Endothelial cell of umbilical vein (primary cell): ENCODE measurements around the gene GCSH. TPM values are rescaled to one million over a fixed set of nuclear protein-coding genes. Genes with fewer than 3 reads are reported as not detected.

ENCODE experiments used
- BruUV-seq: library from RNA; stranded (reverse); fragments of 400-500 nt; replicated peaks from 2 replicates; lab custom pipeline; 2021; lab: Mats Ljungman, UMichigan
- CTCF ChIA-PET: fragments of 300-600, 350-600 bp; sonication (Branson Sonifier 250); formaldehyde crosslinking; loops from one replicate; lab custom pipeline; 2021; ENCODE audit warnings: antibody characterized with exemption, inconsistent platforms; lab: Charles Lee
- POLR2A ChIA-PET: fragments of 300-600, 350-600 bp; sonication (Branson Sonifier 250); formaldehyde crosslinking; loops from one replicate; lab custom pipeline; 2021; ENCODE audit warnings: antibody characterized with exemption, inconsistent platforms; lab: Charles Lee
- DNase-seq: peaks from one replicate; pipeline ENCODE4 v3.0.0-alpha.2; 2011; ENCODE audit warnings: low read depth, low spot score
- FAIRE-seq: peaks from 2 replicates; lab custom pipeline; 2011; peaks lifted over from hg19 to GRCh38; lab: Jason Lieb, UNC
- H2AFZ ChIP-seq: 2 replicates; pipeline ENCODE4 v1.6.0; 2012; ENCODE audit warnings: low read depth, low read length, control low read depth, inconsistent platforms
- H3K27ac ChIP-seq: 2 replicates; pipeline ENCODE4 v1.5.1; 2011; ENCODE audit warnings: low read depth, mild to moderate bottlenecking, control low read depth, low read length, moderate library complexity; ENCODE audit not compliant: insufficient read depth
- H3K27me3 ChIP-seq, 2 experiments: 2 replicates each; pipeline versions ENCODE4 v1.6.0 to v1.6.1; 2011; ENCODE audit warnings: low read length in 2 of 2, mixed read lengths in 1 of 2; ENCODE audit not compliant: control insufficient read depth in 2 of 2, insufficient read depth in 2 of 2
- H3K36me3 ChIP-seq, 2 experiments: 2 replicates in 1 of 2; 3 replicates in 1 of 2; pipeline ENCODE4 v1.5.1; 2011; ENCODE audit warnings: low read length in 2 of 2, mild to moderate bottlenecking in 1 of 2, moderate library complexity in 1 of 2; ENCODE audit not compliant: control insufficient read depth in 2 of 2, insufficient read depth in 2 of 2; ENCODE audit errors: extremely low read depth in 1 of 2
- H3K4me1 ChIP-seq: 3 replicates; pipeline ENCODE4 v1.5.1; 2011; ENCODE audit warnings: mild to moderate bottlenecking, low read length; ENCODE audit not compliant: control insufficient read depth, insufficient read depth; ENCODE audit errors: extremely low read depth
- H3K4me2 ChIP-seq: 2 replicates; pipeline ENCODE4 v1.6.1; 2011; ENCODE audit warnings: low read length, control low read depth, mixed read lengths; ENCODE audit not compliant: insufficient read depth
- H3K4me3 ChIP-seq, 3 experiments: fragments of 200-600 bp in 1 of 3; sonication (generic), shearing (Covaris generic) in 1 of 3; replicated peaks in 1 of 3; 2 replicates each; pipeline ENCODE4 v1.5.1; 2011 to 2016; ENCODE audit warnings: control low read depth in 3 of 3, low read length in 3 of 3, mild to moderate bottlenecking in 2 of 3, inconsistent platforms in 1 of 3, low read depth in 1 of 3, moderate library complexity in 1 of 3; ENCODE audit not compliant: insufficient read depth in 1 of 3
- H3K79me2 ChIP-seq: 2 replicates; pipeline ENCODE4 v1.6.0; 2012; ENCODE audit warnings: low read length, inconsistent platforms; ENCODE audit not compliant: control insufficient read depth, insufficient read depth
- H3K9ac ChIP-seq: replicated peaks from 2 replicates; pipeline ENCODE3; 2011; ENCODE audit warnings: low read length, control low read depth; ENCODE audit not compliant: insufficient read depth; ENCODE audit errors: extremely low read depth
- H3K9me1 ChIP-seq: replicated peaks from 3 replicates; pipeline ENCODE4 v1.6.0; 2011; ENCODE audit warnings: mild to moderate bottlenecking, low read length; ENCODE audit not compliant: control insufficient read depth, insufficient read depth; ENCODE audit errors: extremely low read depth
- H3K9me3 ChIP-seq: replicated peaks from 2 replicates; pipeline ENCODE4 v1.5.1; 2012; ENCODE audit warnings: low read length, inconsistent platforms; ENCODE audit not compliant: control insufficient read depth, insufficient read depth
- H4K20me1 ChIP-seq: replicated peaks from 2 replicates; pipeline ENCODE3; 2011; ENCODE audit warnings: mild to moderate bottlenecking, low read length; ENCODE audit not compliant: control insufficient read depth, insufficient read depth; ENCODE audit errors: extremely low read depth
- CTCF ChIP-seq, 2 donors: IDR thresholded peaks; 1 replicate in 1 of 2; 2 replicates in 1 of 2; pipeline ENCODE4 v1.5.1; 2011; ENCODE audit warnings: low read length in 2 of 2, mild to moderate bottlenecking in 2 of 2, moderate library complexity in 2 of 2, control low read depth in 1 of 2, inconsistent platforms in 1 of 2, low read depth in 1 of 2; ENCODE audit not compliant: insufficient read depth in 1 of 2; ENCODE audit errors: extremely low read depth in 1 of 2
- EZH2 ChIP-seq: IDR thresholded peaks from 2 replicates; pipeline ENCODE4 v1.6.1; 2012; ENCODE audit warnings: borderline replicate concordance, low read depth, mild to moderate bottlenecking, moderate library complexity, low read length, inconsistent platforms; ENCODE audit not compliant: severe bottlenecking
- FOS ChIP-seq: IDR thresholded peaks from 2 replicates; pipeline ENCODE4 v1.6.1; 2011; ENCODE audit warnings: mild to moderate bottlenecking, low read length, moderate library complexity, borderline replicate concordance; ENCODE audit not compliant: insufficient read depth
- GATA2 ChIP-seq: IDR thresholded peaks from 2 replicates; pipeline ENCODE4 v1.7.0; 2011; ENCODE audit warnings: low read depth, mild to moderate bottlenecking, moderate library complexity, mixed read lengths, low read length; ENCODE audit not compliant: insufficient read length, insufficient read depth
- JUN ChIP-seq: IDR thresholded peaks from 2 replicates; pipeline ENCODE4 v1.6.1; 2011; ENCODE audit warnings: borderline replicate concordance, low read depth; ENCODE audit not compliant: insufficient read length, insufficient read depth
- MYC ChIP-seq: IDR thresholded peaks from one replicate; pipeline ENCODE4 v1.6.1; 2011; ENCODE audit warnings: mild to moderate bottlenecking, low read depth, low read length
- POLR2A ChIP-seq: IDR thresholded peaks from 2 replicates; pipeline ENCODE4 v1.6.1; 2012; ENCODE audit warnings: low read depth, mild to moderate bottlenecking, control low read depth, low read length
- POLR2AphosphoS5 ChIP-seq: IDR thresholded peaks from 2 replicates; pipeline ENCODE4 v1.6.1; 2012; ENCODE audit warnings: low read depth, mild to moderate bottlenecking, control low read depth, low read length, moderate library complexity; ENCODE audit not compliant: insufficient read depth
- dilution Hi-C: fragments of 300-500 bp; cut with MboI; formaldehyde crosslinking; loops from one replicate; pipeline ENCODE4 v1.15.0; 2019; ENCODE audit warnings: low sequenced_read_pairs; ENCODE audit not compliant: extremely low pct_ligation_motif_present
- intact Hi-C: fragments of 100-400 bp; cut with micrococcal nuclease; formaldehyde crosslinking; loops from one replicate; pipeline ENCODE4 v1.10.0; 2022
- polyA plus RNA-seq, 4 experiments: library from polyadenylated mRNA; depleted of rRNA in 3 of 4; stranded (reverse) in 3 of 4; unstranded in 1 of 4; fragments of >200 nt; gene quantifications; 2 replicates each; pipeline versions ENCODE4 v1.2.1 to v1.2.3, GENCODE V29; 2011 to 2012; ENCODE audit warnings: missing spikeins in 1 of 4
- total RNA-seq: library from RNA; stranded (reverse); gene quantifications from 2 replicates; pipeline ENCODE4 v1.2.3, GENCODE V29; 2021

Gene GCSH
- total and polyA plus RNA-seq, 2 donors (not counting 3 experiments of a cell fraction or from before 2014, with no cell fraction given): 6.9 to 31.1 TPM

- peaks cover 31% of the 10 kb centered on the region for H3K79me2 ChIP-seq
- CTCF ChIA-PET: interaction anchor here (0.8 to 5.3 kb wide), 18 partner anchors 9 to 704 kb away, joined by 3 to 36 read pairs (median 6); partner anchors contain the start of gene C16orf46
- H2AFZ ChIP-seq: no peak overlapping the region
- DNase-seq: peak; percentile 23
- peaks cover 0 to 9% of the 10 kb centered on the region in 2 experiments for H3K36me3 ChIP-seq
- H3K4me3 ChIP-seq: peak overlapping the region; percentile 61 to 69 (median 69)
- TSS peak; percentile 33 for BruUV-seq
- POLR2A ChIA-PET: no interaction called here
- dilution Hi-C loops (no loop called here), intact Hi-C loops (loop anchor here (1.0 to 5.0 kb wide), 2 partner anchors 59 to 160 kb away; partner anchors contain the start of gene GCSH)
- peak overlapping the region; percentile 61 for H3K27ac ChIP-seq
- H3K4me1 ChIP-seq: peaks cover 11% of the 10 kb centered on the region
- H3K9ac ChIP-seq: peak overlapping the region; percentile 84
- TF ChIP-seq GATA2: no peak
- no peak for TF ChIP-seq CTCF (IDR thresholded peaks at IDR 0.05; ENCODE audit: extremely low read depth in 1 of 2, insufficient read depth in 1 of 2, low read depth in 1 of 2, low read length in 2 of 2)
- no peak for TF ChIP-seq MYC
- no peak for TF ChIP-seq EZH2
- TF ChIP-seq POLR2AphosphoS5: no peak
- TF ChIP-seq FOS: no peak
- no peak for TF ChIP-seq JUN
- TF ChIP-seq POLR2A: no peak
- no peaks in the 10 kb centered on the region for H3K9me1 ChIP-seq
- no peaks in the 10 kb centered on the region for H3K9me3 ChIP-seq
- H3K4me2 ChIP-seq: peak overlapping the region; percentile 81
- no peaks in the 10 kb centered on the region for H3K27me3 ChIP-seq
- peak; percentile 77 for FAIRE-seq
- H4K20me1 ChIP-seq: no peaks in the 10 kb centered on the region
Observed at GRCh38 chr16:81036751-81037350, 59.3 kb downstream of the GCSH start.
